Liver (tissue), 9 donors: ENCODE measurements around the gene TIA1. TPM values are rescaled to one million over a fixed set of nuclear protein-coding genes. Genes with fewer than 3 reads are reported as not detected.

Experiments
- DNase-seq: peaks from one replicate; pipeline ENCODE4 v3.0.0-alpha.2; 2017; ENCODE audit warnings: low spot score
- H3K27ac ChIP-seq, 2 donors: one replicate each; pipeline ENCODE4 v1.7.0; 2013; ENCODE audit warnings: inconsistent platforms in 2 of 2, low read length in 2 of 2, control low read depth in 1 of 2, low read depth in 1 of 2, mild to moderate bottlenecking in 1 of 2
- H3K27me3 ChIP-seq, 4 donors: one replicate each; pipeline versions ENCODE4 v1.6.1 to v1.7.0; 2013; ENCODE audit warnings: low read length in 3 of 4, inconsistent platforms in 1 of 4, mild to moderate bottlenecking in 1 of 4, moderate library complexity in 1 of 4; ENCODE audit not compliant: control insufficient read depth in 4 of 4, insufficient read depth in 4 of 4
- H3K36me3 ChIP-seq, 4 donors: one replicate each; pipeline versions ENCODE4 v1.6.1 to v1.7.0; 2013; ENCODE audit warnings: low read length in 3 of 4, mild to moderate bottlenecking in 3 of 4, low read depth in 1 of 4, moderate library complexity in 1 of 4; ENCODE audit not compliant: control insufficient read depth in 4 of 4, insufficient read depth in 3 of 4
- H3K4me1 ChIP-seq, 4 donors: one replicate each; pipeline versions ENCODE4 v1.6.1 to v1.7.0; 2013; ENCODE audit warnings: low read length in 3 of 4, mild to moderate bottlenecking in 3 of 4, moderate library complexity in 1 of 4; ENCODE audit not compliant: control insufficient read depth in 4 of 4, insufficient read depth in 4 of 4
- H3K4me3 ChIP-seq, 3 donors: one replicate each; pipeline versions ENCODE4 v1.6.1 to v1.7.0; 2013; ENCODE audit warnings: low read length in 3 of 3, control low read depth in 1 of 3, low read depth in 1 of 3, mild to moderate bottlenecking in 1 of 3
- H3K9ac ChIP-seq, 2 donors: one replicate each; pipeline ENCODE4 v1.7.0; 2013; ENCODE audit warnings: low read length in 2 of 2, mild to moderate bottlenecking in 2 of 2, moderate library complexity in 2 of 2, control low read depth in 1 of 2, low read depth in 1 of 2
- H3K9me3 ChIP-seq, 4 donors: one replicate each; pipeline versions ENCODE4 v1.6.1 to v1.7.0; 2013; ENCODE audit warnings: low read length in 3 of 4; ENCODE audit not compliant: control insufficient read depth in 4 of 4
- ATF3 ChIP-seq: IDR thresholded peaks from 2 replicates; pipeline ENCODE4 v1.6.1; 2016; ENCODE audit warnings: antibody characterized with exemption
- CTCF ChIP-seq: fragments of 150-350 bp; IDR thresholded peaks from 2 replicates; pipeline ENCODE4 v1.5.1; 2017; ENCODE audit warnings: improper control_type of control experiment, low read depth, low read length; ENCODE audit not compliant: missing input control
- EGR1 ChIP-seq, 2 donors: IDR thresholded peaks; 2 replicates each; pipeline ENCODE4 v1.6.1; 2016 to 2018; ENCODE audit warnings: antibody characterized with exemption in 2 of 2, low read depth in 2 of 2
- FOXA1 ChIP-seq: IDR thresholded peaks from 2 replicates; pipeline ENCODE4 v1.6.1; 2016; ENCODE audit warnings: antibody characterized with exemption
- FOXA2 ChIP-seq: IDR thresholded peaks from 2 replicates; pipeline ENCODE4 v1.6.1; 2016; ENCODE audit warnings: antibody characterized with exemption
- GABPA ChIP-seq, 2 donors: IDR thresholded peaks in 1 of 2; conservative IDR thresholded peaks in 1 of 2; 2 replicates each; pipeline ENCODE4 v1.6.1; 2016; ENCODE audit warnings: antibody characterized with exemption in 2 of 2, mild to moderate bottlenecking in 1 of 2, moderate library complexity in 1 of 2
- HNF4A ChIP-seq, 2 donors: conservative IDR thresholded peaks; 2 replicates each; pipeline ENCODE4 v1.6.1; 2016; ENCODE audit warnings: antibody characterized with exemption in 2 of 2, mild to moderate bottlenecking in 2 of 2
- JUND ChIP-seq, 2 donors: IDR thresholded peaks; 2 replicates each; pipeline ENCODE4 v1.6.1; 2016; ENCODE audit warnings: antibody characterized with exemption in 2 of 2
- MAX ChIP-seq: IDR thresholded peaks from 2 replicates; pipeline ENCODE4 v1.6.1; 2016; ENCODE audit warnings: antibody characterized with exemption
- RAD21 ChIP-seq, 2 donors: IDR thresholded peaks; 2 replicates each; pipeline ENCODE4 v1.6.1; 2016; ENCODE audit warnings: antibody characterized with exemption in 2 of 2, mild to moderate bottlenecking in 2 of 2
- RXRA ChIP-seq, 2 donors: IDR thresholded peaks; 2 replicates each; pipeline ENCODE4 v1.6.1; 2017 to 2018; ENCODE audit warnings: antibody characterized with exemption in 2 of 2, mild to moderate bottlenecking in 1 of 2
- SP1 ChIP-seq: IDR thresholded peaks from 2 replicates; pipeline ENCODE4 v1.6.1; 2018; ENCODE audit warnings: antibody characterized with exemption, mild to moderate bottlenecking
- TAF1 ChIP-seq: conservative IDR thresholded peaks from 2 replicates; pipeline ENCODE4 v1.6.1; 2016; ENCODE audit warnings: antibody characterized with exemption, mild to moderate bottlenecking
- YY1 ChIP-seq: IDR thresholded peaks from 2 replicates; pipeline ENCODE4 v1.6.1; 2016; ENCODE audit warnings: antibody characterized with exemption, mild to moderate bottlenecking
- ZBTB33 ChIP-seq: IDR thresholded peaks from 2 replicates; pipeline ENCODE4 v1.6.1; 2016; ENCODE audit warnings: antibody characterized with exemption
- WGBS: extraction: QIAGEN DNeasy Blood & Tissue Kit; methylation state at CpG from one replicate; pipeline ENCODE4 v1.1.7; 2013; 5-methylcytosine and 5-hydroxymethylcytosine counted together
- polyA plus RNA-seq, 2 donors: library from polyadenylated mRNA; stranded (reverse) in 1 of 2; unstranded in 1 of 2; fragments of 200-250 nt in 1 of 2; fragments of >200 nt in 1 of 2; fragmentation: Nextera tagmentation in 1 of 2; extraction: Ambion mirVana in 1 of 2; gene quantifications; one replicate each; pipeline versions ENCODE4 v1.2.1 to v1.2.3, GENCODE V29; 2013 to 2015
- total RNA-seq, 2 donors: library from RNA; depleted of rRNA; stranded (reverse); fragments of >200 nt; gene quantifications; one replicate each; pipeline ENCODE4 v1.2.3, GENCODE V29; 2014
- donor health status: healthy.
- donor health status: healthy.
- donor health status: healthy.
- donor health status: healthy.
- donor health status: healthy.

Gene TIA1
- total and polyA plus RNA-seq, 4 donors = 10.2 to 56.2 (median 46.6) TPM

GRCh38 chr2:70182689-70183088 lies 65.7 kb downstream of the TIA1 start:
- Histone ChIP-seq H3K4me3 (no peak overlapping the region), H3K27ac (no peak overlapping the region), H3K9ac (no peak overlapping the region), H3K9me3 (no peaks in the 10 kb centered on the region), H3K4me1 (peaks cover 0 to 4% (median 0%) of the 10 kb centered on the region in 4 donors), H3K27me3 (no peaks in the 10 kb centered on the region), H3K36me3 (peaks cover 2 to 14% (median 9%) of the 10 kb centered on the region in 4 donors)
- no peak for TF ChIP-seq SP1
- no peak for TF ChIP-seq JUND (IDR thresholded peaks at IDR 0.05)
- TF ChIP-seq RXRA (IDR thresholded peaks at IDR 0.05) = no peak
- TF ChIP-seq CTCF = no peak
- TF ChIP-seq EGR1 (IDR thresholded peaks at IDR 0.05; ENCODE audit: low read depth in 2 of 2) = no peak
- TF ChIP-seq YY1 = no peak
- TF ChIP-seq FOXA1 = no peak
- no peak for TF ChIP-seq HNF4A (conservative IDR thresholded peaks at IDR 0.05)
- no peak for TF ChIP-seq RAD21 (IDR thresholded peaks at IDR 0.05)
- no peak for TF ChIP-seq ZBTB33
- no peak for TF ChIP-seq FOXA2
- no peak for TF ChIP-seq GABPA (IDR thresholded peaks at IDR 0.05 in 1 of 2, conservative IDR thresholded peaks at IDR 0.05 in 1 of 2)
- no peak for DNase-seq
- WGBS = 85% methylated on average over 4 of the region's 4 CpGs

GRCh38 chr2:70181363-70181956 lies 67.0 kb downstream of the TIA1 start:
- Histone ChIP-seq H3K9me3 (no peaks in the 10 kb centered on the region), H3K27me3 (no peaks in the 10 kb centered on the region), H3K4me1 (peaks cover 0 to 3% (median 0%) of the 10 kb centered on the region in 4 donors), H3K36me3 (peaks cover 2 to 21% (median 16%) of the 10 kb centered on the region in 4 donors), H3K9ac (no peak overlapping the region), H3K27ac (no peak overlapping the region), H3K4me3 (no peak overlapping the region)
- TF ChIP-seq TAF1 (no peak), GABPA (IDR thresholded peaks at IDR 0.05 in 1 of 2, conservative IDR thresholded peaks at IDR 0.05 in 1 of 2) (no peak), YY1 (no peak), SP1 (no peak), HNF4A (conservative IDR thresholded peaks at IDR 0.05) (no peak), MAX (no peak), CTCF (no peak), RAD21 (IDR thresholded peaks at IDR 0.05) (no peak), EGR1 (IDR thresholded peaks at IDR 0.05; ENCODE audit: low read depth in 2 of 2) (no peak), RXRA (IDR thresholded peaks at IDR 0.05) (no peak), FOXA1 (no peak), ATF3 (no peak)
- no peak for DNase-seq
- 83% methylated on average over 16 of the region's 16 CpGs for WGBS
